B cell (primary cell): ENCODE measurements around the gene ORMDL3.

Experiments
- EZH2 ChIP-seq: IDR thresholded peaks from 2 replicates; pipeline ENCODE4 v1.6.1; 2012; ENCODE audit warnings: borderline replicate concordance, low read depth, mild to moderate bottlenecking, moderate library complexity, low read length; ENCODE audit not compliant: insufficient read depth, poor library complexity, severe bottlenecking
- TF ChIP-seq, protein P1 (sequence below): fragments of 200-600 bp; IDR thresholded peaks from one replicate; pipeline ENCODE4 v1.8.0; 2022; ENCODE audit warnings: antibody characterized with exemption, mild to moderate bottlenecking

DNA sequence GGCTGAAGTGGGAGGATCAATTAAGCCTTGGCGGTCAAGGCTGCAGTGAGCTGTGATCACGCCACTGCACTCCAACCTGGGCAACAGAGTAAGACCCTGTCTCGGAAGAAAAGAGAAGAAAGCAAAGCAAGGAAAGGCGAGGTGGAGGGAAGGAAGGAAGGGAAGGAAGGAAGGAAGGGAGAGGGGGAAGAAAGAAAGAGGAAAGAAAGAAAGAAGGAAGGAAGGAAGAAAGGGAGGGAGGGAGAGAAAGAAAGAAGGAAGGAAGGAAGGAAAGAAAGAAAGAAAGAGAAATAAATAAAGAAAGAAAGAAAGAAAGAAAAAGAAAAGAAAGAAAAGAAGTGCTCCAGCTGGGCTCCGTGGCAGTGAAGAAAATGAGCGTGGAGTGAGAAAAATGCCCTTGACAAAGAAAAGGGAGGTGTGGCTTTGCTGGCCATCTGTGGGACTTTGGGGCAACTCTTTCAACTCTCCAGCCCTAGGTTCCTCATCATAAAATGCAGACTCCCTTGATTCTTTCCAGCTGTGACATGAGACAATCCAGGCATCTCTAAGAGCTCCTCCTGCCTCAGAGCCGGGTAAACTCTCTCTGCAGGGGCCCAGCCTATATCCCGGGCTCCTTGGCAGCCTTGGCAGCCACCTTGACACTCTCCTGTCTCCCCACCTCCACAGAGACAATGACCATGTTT is 37.8 kb upstream of the ORMDL3 start:
- TF ChIP-seq, protein P1, sequence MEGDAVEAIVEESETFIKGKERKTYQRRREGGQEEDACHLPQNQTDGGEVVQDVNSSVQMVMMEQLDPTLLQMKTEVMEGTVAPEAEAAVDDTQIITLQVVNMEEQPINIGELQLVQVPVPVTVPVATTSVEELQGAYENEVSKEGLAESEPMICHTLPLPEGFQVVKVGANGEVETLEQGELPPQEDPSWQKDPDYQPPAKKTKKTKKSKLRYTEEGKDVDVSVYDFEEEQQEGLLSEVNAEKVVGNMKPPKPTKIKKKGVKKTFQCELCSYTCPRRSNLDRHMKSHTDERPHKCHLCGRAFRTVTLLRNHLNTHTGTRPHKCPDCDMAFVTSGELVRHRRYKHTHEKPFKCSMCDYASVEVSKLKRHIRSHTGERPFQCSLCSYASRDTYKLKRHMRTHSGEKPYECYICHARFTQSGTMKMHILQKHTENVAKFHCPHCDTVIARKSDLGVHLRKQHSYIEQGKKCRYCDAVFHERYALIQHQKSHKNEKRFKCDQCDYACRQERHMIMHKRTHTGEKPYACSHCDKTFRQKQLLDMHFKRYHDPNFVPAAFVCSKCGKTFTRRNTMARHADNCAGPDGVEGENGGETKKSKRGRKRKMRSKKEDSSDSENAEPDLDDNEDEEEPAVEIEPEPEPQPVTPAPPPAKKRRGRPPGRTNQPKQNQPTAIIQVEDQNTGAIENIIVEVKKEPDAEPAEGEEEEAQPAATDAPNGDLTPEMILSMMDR, result no peak
- no peak for TF ChIP-seq EZH2
